NCI-H2107 (cell line): ENCODE measurements around the gene DCUN1D3.
"Not testable (repeated sequence)": the region's sequence is repeated elsewhere in the genome, so short reads cannot be mapped to it uniquely, and the experiment has no call there.

ENCODE experiments used
- DNase-seq: peaks from one replicate; lab custom pipeline; 2025; lab: John Stamatoyannopoulos, UW

Gene DCUN1D3

GRCh38 chr16:20900299-20901067, at the start of gene DCUN1D3, which contains the start of gene LYRM1:
TSS of gene DCUN1D3 (minus strand) at chr16:20900358. CDS start at chr16:20862538, 37,820 bp downstream.
TSS of gene LYRM1 (plus strand) at chr16:20900771. CDS start at chr16:20915556, 14,785 bp downstream.
- DNase-seq: peak; percentile 92

- no peak for DNase-seq
Measured at GRCh38 chr16:20949660-20950059, 49.5 kb upstream of the DCUN1D3 start.

- no peak for DNase-seq
Measured at GRCh38 chr16:20948444-20948843, 48.3 kb upstream of the DCUN1D3 start.

- DNase-seq: no peak
Measured at GRCh38 chr16:20946015-20946629, 46.0 kb upstream of the DCUN1D3 start.

- not testable (repeated sequence) for DNase-seq
Measured at GRCh38 chr16:20945575-20945875, 45.4 kb upstream of the DCUN1D3 start.

GRCh38 chr16:20944861-20945574, 44.9 kb upstream of the DCUN1D3 start:
- no peak for DNase-seq

- DNase-seq: no peak
Measured at GRCh38 chr16:20942256-20942655, 42.1 kb upstream of the DCUN1D3 start.

- no peak for DNase-seq
Measured at GRCh38 chr16:20941636-20941926, 41.4 kb upstream of the DCUN1D3 start.

- DNase-seq: no peak
Measured at GRCh38 chr16:20940871-20941635, 40.9 kb upstream of the DCUN1D3 start.

- no peak for DNase-seq
Measured at GRCh38 chr16:20939611-20940010, 39.5 kb upstream of the DCUN1D3 start.

- no peak for DNase-seq
Measured at GRCh38 chr16:20938426-20938825, 38.3 kb upstream of the DCUN1D3 start.

- no peak for DNase-seq
Measured at GRCh38 chr16:20937736-20938135, 37.6 kb upstream of the DCUN1D3 start.

- no peak for DNase-seq
Measured at GRCh38 chr16:20933589-20933988, 33.4 kb upstream of the DCUN1D3 start.

GRCh38 chr16:20931066-20931600, 31.0 kb upstream of the DCUN1D3 start:
- no peak for DNase-seq

- DNase-seq: no peak
Measured at GRCh38 chr16:20930365-20930690, 30.2 kb upstream of the DCUN1D3 start.

GRCh38 chr16:20929676-20930364, 29.7 kb upstream of the DCUN1D3 start:
- not testable (repeated sequence) for DNase-seq

GRCh38 chr16:20928774-20929411, 28.7 kb upstream of the DCUN1D3 start:
- no peak for DNase-seq

- no peak for DNase-seq
Measured at GRCh38 chr16:20925751-20926150, 25.6 kb upstream of the DCUN1D3 start.

GRCh38 chr16:20923876-20924275, 23.7 kb upstream of the DCUN1D3 start:
- no peak for DNase-seq

GRCh38 chr16:20920799-20921198, 20.6 kb upstream of the DCUN1D3 start:
- DNase-seq: no peak

- no peak for DNase-seq
Measured at GRCh38 chr16:20920091-20920490, 19.9 kb upstream of the DCUN1D3 start.
